Left hindlimb (tissue), 1 donor: Measurements from ENCODE around the gene YTHDF1.
"Not testable (repeated sequence)": the region's sequence is repeated elsewhere in the genome, so short reads cannot be mapped to it uniquely, and the experiment has no call there.

Experiments used
- DNase-seq: peaks from one replicate; pipeline ENCODE4 v3.0.0-alpha.2; 2018

YTHDF1 gene

GRCh38 chr20:63167026-63167917, 48.7 kb downstream of the YTHDF1 start:
- peak; percentile 31 for DNase-seq

GRCh38 chr20:63166193-63167020, 49.5 kb downstream of the YTHDF1 start:
- DNase-seq: peak; percentile 15

- peak; percentile 11 for DNase-seq
Measured at GRCh38 chr20:63165356-63166192, 50.4 kb downstream of the YTHDF1 start.

DNA sequence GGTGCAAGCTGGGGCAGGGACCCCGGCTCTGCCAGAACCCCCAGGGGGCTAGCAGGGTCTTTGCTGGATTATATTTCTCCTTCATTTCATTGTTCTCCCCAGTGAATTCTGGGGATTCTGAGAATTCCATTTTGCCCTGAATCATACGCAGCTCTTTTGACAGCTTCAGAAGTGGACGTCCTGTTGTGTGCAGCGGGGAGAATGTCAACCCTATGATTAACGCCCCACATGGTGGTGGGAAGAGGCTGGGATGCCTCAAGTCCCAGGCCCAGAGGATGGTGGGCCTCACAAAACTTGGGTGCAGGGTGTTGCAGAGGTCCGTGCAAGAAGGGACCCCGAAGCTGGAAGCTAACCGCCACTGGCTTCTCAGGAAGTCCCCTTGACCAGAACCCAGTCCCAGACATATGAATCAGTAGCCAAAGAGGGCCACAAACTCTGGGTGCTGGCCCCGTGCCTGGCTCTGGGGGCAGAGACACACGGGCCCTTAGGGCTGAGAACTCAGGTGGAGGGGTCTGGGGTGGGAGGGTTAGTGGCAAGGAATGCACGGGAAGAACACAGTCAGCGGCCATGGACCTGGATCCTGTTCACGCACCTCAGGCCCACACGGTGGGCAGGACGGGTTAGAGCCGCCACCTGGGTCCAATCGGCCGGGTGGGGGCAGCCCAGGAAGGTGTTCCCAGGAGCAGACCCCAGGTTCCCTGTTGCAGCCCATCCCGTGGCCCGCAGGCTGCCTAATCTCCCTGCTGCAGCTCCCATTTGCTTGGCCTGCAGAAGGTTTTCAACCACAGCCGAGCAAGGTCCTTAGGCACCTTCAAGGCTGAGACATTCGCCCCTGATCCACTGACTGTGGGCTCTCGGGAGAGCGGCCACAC, 51.2 kb downstream of the YTHDF1 start:
- DNase-seq: peak; percentile 13

GRCh38 chr20:63163596-63164483, 52.1 kb downstream of the YTHDF1 start:
- DNase-seq: peak; percentile 15

- DNase-seq: peak; percentile 15
Measured at GRCh38 chr20:63163171-63163570, 52.8 kb downstream of the YTHDF1 start.

GRCh38 chr20:63162206-63162795, 53.6 kb downstream of the YTHDF1 start:
- DNase-seq: peak; percentile 8

- DNase-seq: peak; percentile 10
Measured at GRCh38 chr20:63161176-63161651, 54.7 kb downstream of the YTHDF1 start.

GRCh38 chr20:63160641-63161175, 55.2 kb downstream of the YTHDF1 start:
- peak; percentile 17 for DNase-seq

GRCh38 chr20:63159826-63160640, 55.9 kb downstream of the YTHDF1 start:
- DNase-seq: peak; percentile 2

DNA sequence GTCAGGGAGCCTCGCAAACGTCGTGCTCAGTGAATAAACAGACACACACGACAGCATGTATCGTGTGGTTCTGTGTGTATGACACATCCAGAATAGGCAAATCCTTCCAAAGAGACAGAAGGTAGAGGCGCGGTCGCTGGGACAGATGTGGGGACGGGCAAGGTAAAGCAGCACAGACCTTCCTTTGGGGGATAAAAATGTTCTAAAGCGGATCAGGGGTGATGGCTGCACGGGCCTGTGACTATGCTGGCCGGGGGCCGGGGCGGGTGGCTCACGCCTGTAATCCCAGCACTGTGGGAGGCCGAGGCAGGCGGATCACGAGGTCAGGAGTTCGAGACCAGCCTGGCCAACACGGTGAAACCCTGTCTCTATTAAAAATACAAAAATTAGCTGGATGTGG, 56.7 kb downstream of the YTHDF1 start:
- DNase-seq: not testable (repeated sequence)

DNA sequence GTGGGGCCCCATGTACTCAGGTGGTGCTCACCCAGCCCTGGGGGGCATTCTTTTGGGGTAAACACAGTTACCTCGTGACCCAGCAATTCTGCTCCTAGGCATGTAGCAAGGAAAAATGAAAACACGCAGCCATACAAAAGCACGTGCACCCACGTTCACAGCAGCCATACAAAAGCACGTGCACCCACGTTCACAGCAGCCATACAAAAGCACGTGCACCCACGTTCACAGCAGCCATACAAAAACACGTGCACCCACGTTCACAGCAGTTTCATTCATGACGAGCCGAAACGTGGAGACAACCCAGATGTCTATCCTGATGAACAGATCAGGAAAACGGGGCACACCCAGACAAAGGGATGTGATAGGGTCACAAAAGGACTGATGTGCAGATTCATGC, 57.1 kb downstream of the YTHDF1 start:
- no peak for DNase-seq

GRCh38 chr20:63158352-63158751, 57.6 kb downstream of the YTHDF1 start:
- no peak for DNase-seq

DNA sequence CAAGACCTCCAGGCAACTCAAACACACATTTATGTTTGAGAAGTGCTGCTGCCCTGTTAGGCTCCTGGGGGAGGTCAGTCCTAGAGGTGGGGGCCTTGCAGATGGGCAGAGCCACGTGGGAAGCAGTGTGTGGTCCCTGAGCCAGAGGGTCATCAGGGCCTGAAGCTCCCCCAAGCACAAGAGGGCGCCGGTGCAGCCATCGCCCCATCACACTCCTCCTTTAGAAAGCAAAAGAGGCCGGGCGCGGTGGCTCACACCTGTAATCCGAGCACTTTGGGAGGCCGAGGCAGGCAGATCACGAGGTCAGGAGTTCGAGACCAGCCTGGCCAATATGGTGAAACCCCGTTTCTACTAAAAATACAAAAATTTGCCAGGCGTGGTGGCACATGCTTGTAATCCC, 58.5 kb downstream of the YTHDF1 start:
- DNase-seq: peak; percentile 23

- DNase-seq: no peak
Measured at GRCh38 chr20:63156221-63156671, 59.7 kb downstream of the YTHDF1 start.

GRCh38 chr20:63155266-63156165, 60.4 kb downstream of the YTHDF1 start:
- no peak for DNase-seq

DNA sequence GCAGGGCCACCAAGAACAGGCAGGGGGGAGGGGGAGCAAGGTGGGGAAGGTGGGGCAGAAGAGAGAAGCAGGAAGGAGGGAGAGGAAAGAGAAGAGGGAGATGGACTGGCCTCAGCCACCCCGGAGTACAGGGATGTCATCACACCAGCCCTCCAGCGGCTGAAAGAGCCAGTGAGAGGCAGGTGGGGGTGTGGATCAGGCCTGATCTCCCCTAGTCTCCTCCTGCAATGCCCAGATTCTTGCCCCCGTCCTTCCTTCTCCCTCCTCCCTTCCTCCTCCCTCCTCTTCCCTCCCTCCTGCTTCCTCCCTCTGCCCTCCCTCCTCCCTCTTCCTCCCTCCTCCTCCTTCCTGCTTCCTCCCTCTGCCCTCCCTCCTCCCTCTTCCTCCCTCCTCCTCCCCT, 61.5 kb downstream of the YTHDF1 start:
- DNase-seq: no peak
